ENCODE results near the gene ADGRG6. TPM values are rescaled to one million over a fixed set of nuclear protein-coding genes. Genes with fewer than 3 reads are reported as not detected.

Gene ADGRG6
- total and polyA plus RNA-seq, 10 of the 15 experiments (the other 5 are each of a cell fraction or from before 2014, with no cell fraction given) = 0.01 to 0.24 (median 0.13) TPM; not detected in 7

- Histone ChIP-seq H3K4me2 (ENCODE audit: control insufficient read depth, insufficient read depth) (no peak overlapping the region), H3K27ac (ENCODE audit: control insufficient read depth, insufficient read depth) (no peak overlapping the region), H3K79me2 (ENCODE audit: control insufficient read depth, insufficient read depth, low read length) (no peaks in the 10 kb centered on the region), H4K20me1 (ENCODE audit: control insufficient read depth, insufficient read depth) (no peaks in the 10 kb centered on the region), H3K36me3 (ENCODE audit: control insufficient read depth in 2 of 2, insufficient read depth in 2 of 2, low read length in 1 of 2) (no peaks in the 10 kb centered on the region), H2AFZ (ENCODE audit: control insufficient read depth, low read depth, low read length) (no peak overlapping the region), H3K4me1 (ENCODE audit: control insufficient read depth, insufficient read depth, low read length) (no peaks in the 10 kb centered on the region), H3K4me3 (no peak overlapping the region), H3K27me3 (replicated peaks in 1 of 2; ENCODE audit: control insufficient read depth in 2 of 2, insufficient read depth in 2 of 2, low read length in 1 of 2) (no peaks in the 10 kb centered on the region), H3K9me3 (replicated peaks; ENCODE audit: control insufficient read depth, insufficient read depth, low read length) (no peaks in the 10 kb centered on the region), H3K9ac (ENCODE audit: control insufficient read depth, insufficient read depth, low read length) (no peak overlapping the region)
- no TSS peak for BruUV-seq (replicated peaks)
- CTCF ChIA-PET = no interaction called here
- SMC1A ChIA-PET (ENCODE audit: uncharacterized antibody, unreplicated experiment) = interaction anchor here (1.4 kb wide), 1 partner anchor 29 kb away, joined by 3 read pairs; no protein-coding TSS in a partner anchor
- POLR2A ChIA-PET = no interaction called here
- RAD21 ChIA-PET (ENCODE audit: unreplicated experiment) = no interaction called here
- in situ Hi-C loops (cut with MboI) = no loop called here
- DNase-seq (ENCODE audit: low read depth, low spot score) = no peak
- intact Hi-C loops (cut with micrococcal nuclease; ENCODE audit: unreplicated experiment) = no loop called here
- no peak for FAIRE-seq
- WGBS (ENCODE audit: insufficient coverage, insufficient replicate concordance, low lambda C conversion rate, missing lambda C conversion rate) = 37% methylated on average over 1 of the region's 1 CpG
- ATAC-seq = no peak
- TF ChIP-seq ZNF687 (IDR thresholded peaks at IDR 0.05) (no peak), CTCF (IDR thresholded peaks at IDR 0.05 in 2 of 3, conservative IDR thresholded peaks at IDR 0.05 in 1 of 3; ENCODE audit: control insufficient read depth in 2 of 3, extremely low read depth in 1 of 3, insufficient read depth in 1 of 3, low read depth in 3 of 3, low read length in 3 of 3) (no peak), ZNF384 (IDR thresholded peaks at IDR 0.05; ENCODE audit: borderline replicate concordance, low read depth, low read length) (no peak), HSF1 (IDR thresholded peaks at IDR 0.05; ENCODE audit: low read depth, low read length) (no peak), RUNX3 (IDR thresholded peaks at IDR 0.05; ENCODE audit: low read length) (no peak), ATF2 (IDR thresholded peaks at IDR 0.05; ENCODE audit: low read length) (no peak), YY1 (IDR thresholded peaks at IDR 0.05; ENCODE audit: low read depth, low read length) (no peak), STAT1 (conservative IDR thresholded peaks at IDR 0.05) (no peak), IRF3 (IDR thresholded peaks at IDR 0.05) (no peak), NFYA (IDR thresholded peaks at IDR 0.05; ENCODE audit: borderline replicate concordance, low read depth, low read length) (no peak), SMAD5 (IDR thresholded peaks at IDR 0.05; ENCODE audit: low read depth) (no peak), MTA3 (IDR thresholded peaks at IDR 0.05; ENCODE audit: borderline replicate concordance, low read length) (no peak), PBX3 (IDR thresholded peaks at IDR 0.05; ENCODE audit: insufficient replicate concordance, low read depth, low read length) (no peak), LARP7 (IDR thresholded peaks at IDR 0.05) (no peak)
Measured at GRCh38 chr6:142318714-142319113, 16.9 kb downstream of the ADGRG6 start.
